GM12892 (cell line): Measurements from ENCODE around the gene TMTC2.

Source experiments
- POLR2A ChIP-seq: IDR thresholded peaks from 2 replicates; pipeline ENCODE4 v1.6.1; 2011; ENCODE audit warnings: low read depth, low read length, control low read depth
- POLR2AphosphoS5 ChIP-seq: IDR thresholded peaks from 2 replicates; pipeline ENCODE4 v1.6.1; 2011; ENCODE audit warnings: low read depth, low read length, control low read depth
- TAF1 ChIP-seq: IDR thresholded peaks from 2 replicates; pipeline ENCODE4 v1.6.1; 2011; ENCODE audit warnings: low read depth, mild to moderate bottlenecking, control low read depth, low read length, borderline replicate concordance

DNA sequence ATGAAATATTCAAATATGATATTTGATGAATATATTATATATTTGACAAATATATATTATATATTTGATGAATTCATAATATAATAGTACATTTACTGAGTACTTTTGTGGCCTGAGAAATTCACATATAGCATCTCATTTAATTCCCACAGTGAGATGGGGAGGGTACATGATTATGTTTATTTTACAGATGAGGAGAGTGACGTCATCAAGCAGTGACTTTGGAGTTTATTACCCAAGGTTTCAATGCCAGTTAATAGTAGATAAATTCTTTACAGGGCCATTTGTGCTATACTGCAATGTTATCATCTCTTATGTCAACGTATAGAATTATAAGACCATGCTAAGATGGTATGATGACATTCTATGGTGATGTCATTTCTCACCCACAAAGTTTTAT, 352.7 kb downstream of the TMTC2 start:
- no peak for TF ChIP-seq POLR2A
- no peak for TF ChIP-seq POLR2AphosphoS5
- no peak for TF ChIP-seq TAF1
